Activated B cell treated with CpG ODN at 0.5 μM for 24 hours (primary cell): ENCODE results near the gene GCSAM. TPM values are rescaled to one million over a fixed set of nuclear protein-coding genes. Genes with fewer than 3 reads are reported as not detected.

Experiments
- ATAC-seq: fragments of 200-7000 bp; cut with Tn5 transposase; one replicate; pipeline ENCODE4 v1.10.0; 2021; ENCODE audit warnings: low read depth, mild to moderate bottlenecking, moderate library complexity
- CTCF ChIA-PET: fragments of 350-600 bp; sonication (Branson Sonifier 250); formaldehyde crosslinking; loops from one replicate; lab custom pipeline; 2021; ENCODE audit warnings: antibody characterized with exemption; lab: Charles Lee
- POLR2A ChIA-PET: fragments of 350-600 bp; sonication (Branson Sonifier 250); formaldehyde crosslinking; loops from one replicate; lab custom pipeline; 2021; ENCODE audit warnings: antibody characterized with exemption; lab: Charles Lee
- DNase-seq: peaks from one replicate; pipeline ENCODE4 v3.0.0; 2022
- H3K27ac Mint-ChIP-seq: one replicate; pipeline ENCODE4 v1.8.0; 2020; ENCODE audit warnings: mixed read lengths
- H3K27me3 Mint-ChIP-seq: one replicate; pipeline ENCODE4 v1.8.0; 2021; ENCODE audit warnings: mixed read lengths
- H3K36me3 Mint-ChIP-seq: one replicate; pipeline ENCODE4 v1.8.0; 2021; ENCODE audit warnings: low read depth, mixed read lengths
- H3K4me1 Mint-ChIP-seq: one replicate; pipeline ENCODE4 v1.8.0; 2021; ENCODE audit warnings: mixed read lengths
- H3K4me3 Mint-ChIP-seq: one replicate; pipeline ENCODE4 v1.8.0; 2020; ENCODE audit warnings: mild to moderate bottlenecking, mixed read lengths
- H3K9me3 Mint-ChIP-seq: one replicate; pipeline ENCODE4 v1.8.0; 2020; ENCODE audit warnings: mixed read lengths
- intact Hi-C: fragments of 100-400 bp; cut with micrococcal nuclease; formaldehyde crosslinking; loops from one replicate; pipeline ENCODE4 v1.15.1; 2024
- total RNA-seq: library from RNA; stranded (reverse); gene quantifications from 2 replicates; pipeline ENCODE4 v1.2.3, GENCODE V29; 2022
- TF ChIP-seq, protein P1 (sequence below): fragments of 200-600 bp; IDR thresholded peaks from one replicate; pipeline ENCODE4 v1.8.0; 2022; ENCODE audit warnings: antibody characterized with exemption, mild to moderate bottlenecking

GCSAM gene
- total RNA-seq, 1 donor from 2014 or later: 17.3 TPM

DNA sequence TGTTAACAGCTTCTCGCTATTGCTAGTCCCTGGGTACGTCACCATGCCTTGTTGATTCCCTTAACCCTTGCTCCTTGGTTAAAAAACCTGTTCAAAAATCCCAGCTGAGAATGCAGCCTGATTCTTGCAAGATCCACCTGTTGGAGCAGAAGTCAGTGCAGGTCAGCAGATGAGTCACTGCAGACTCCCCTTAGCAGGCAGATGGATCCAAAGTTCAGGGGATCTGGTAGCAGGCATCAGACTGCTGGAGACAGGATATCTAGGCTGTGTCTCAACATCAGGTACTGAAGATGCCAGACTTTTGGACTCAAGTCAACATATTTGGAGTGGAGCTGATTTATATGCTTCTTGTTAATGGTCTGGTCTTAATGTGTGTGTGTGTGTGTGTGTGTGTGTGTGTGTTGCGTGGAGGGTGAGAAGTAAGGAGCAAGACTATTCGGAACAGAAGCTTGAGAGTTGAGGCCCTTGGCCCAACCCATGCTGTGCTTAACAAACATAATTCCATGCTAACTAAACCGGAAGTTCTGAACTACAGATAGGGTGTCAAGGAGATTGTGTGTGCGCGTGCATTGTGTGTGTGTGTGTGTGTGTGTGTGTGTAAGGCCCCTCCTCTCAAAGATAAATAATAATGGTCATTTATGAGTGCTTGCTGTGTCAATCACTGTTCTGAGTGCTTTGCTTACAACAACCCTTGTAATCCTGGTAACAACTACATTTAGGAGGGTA, 47.9 kb downstream of the GCSAM start:
- intact Hi-C loops: no loop called here
- Mint-ChIP-seq H3K27me3 (peaks cover 19% of the 10 kb centered on the region), H3K4me3 (peak overlapping the region; percentile 83), H3K9me3 (no peaks in the 10 kb centered on the region), H3K27ac (no peak overlapping the region), H3K36me3 (no peaks in the 10 kb centered on the region), H3K4me1 (peaks cover 13% of the 10 kb centered on the region)
- DNase-seq (no peak), ATAC-seq (no peak)
- TF ChIP-seq, protein P1, sequence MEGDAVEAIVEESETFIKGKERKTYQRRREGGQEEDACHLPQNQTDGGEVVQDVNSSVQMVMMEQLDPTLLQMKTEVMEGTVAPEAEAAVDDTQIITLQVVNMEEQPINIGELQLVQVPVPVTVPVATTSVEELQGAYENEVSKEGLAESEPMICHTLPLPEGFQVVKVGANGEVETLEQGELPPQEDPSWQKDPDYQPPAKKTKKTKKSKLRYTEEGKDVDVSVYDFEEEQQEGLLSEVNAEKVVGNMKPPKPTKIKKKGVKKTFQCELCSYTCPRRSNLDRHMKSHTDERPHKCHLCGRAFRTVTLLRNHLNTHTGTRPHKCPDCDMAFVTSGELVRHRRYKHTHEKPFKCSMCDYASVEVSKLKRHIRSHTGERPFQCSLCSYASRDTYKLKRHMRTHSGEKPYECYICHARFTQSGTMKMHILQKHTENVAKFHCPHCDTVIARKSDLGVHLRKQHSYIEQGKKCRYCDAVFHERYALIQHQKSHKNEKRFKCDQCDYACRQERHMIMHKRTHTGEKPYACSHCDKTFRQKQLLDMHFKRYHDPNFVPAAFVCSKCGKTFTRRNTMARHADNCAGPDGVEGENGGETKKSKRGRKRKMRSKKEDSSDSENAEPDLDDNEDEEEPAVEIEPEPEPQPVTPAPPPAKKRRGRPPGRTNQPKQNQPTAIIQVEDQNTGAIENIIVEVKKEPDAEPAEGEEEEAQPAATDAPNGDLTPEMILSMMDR: no peak
- ChIA-PET CTCF (no interaction called here), POLR2A (no interaction called here)

DNA sequence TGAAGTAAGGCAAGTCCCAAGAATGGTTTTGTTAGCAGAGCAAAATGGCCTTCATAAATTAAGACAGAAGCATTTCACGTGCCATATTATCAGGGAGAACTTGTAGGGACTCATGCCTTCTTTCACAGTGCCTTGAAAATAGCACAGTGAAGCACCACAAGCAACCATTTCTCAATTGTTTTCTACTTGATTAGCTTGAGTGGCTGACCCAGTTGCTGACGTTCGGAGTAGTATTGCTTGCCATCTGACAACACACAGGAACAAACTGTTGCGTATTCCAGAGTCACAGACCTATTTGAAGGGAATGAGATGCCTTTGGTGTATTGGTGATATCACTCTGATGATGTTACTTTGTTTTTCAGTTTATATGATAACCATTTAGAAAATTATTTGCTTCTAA, 49.8 kb downstream of the GCSAM start:
- H3K27me3 Mint-ChIP-seq: peaks cover 12% of the 10 kb centered on the region
- no peak for DNase-seq
- CTCF ChIA-PET: no interaction called here
- intact Hi-C loops: no loop called here
- TF ChIP-seq, protein P1: no peak
- no peak overlapping the region for H3K4me3 Mint-ChIP-seq
- H3K27ac Mint-ChIP-seq: no peak overlapping the region
- no peaks in the 10 kb centered on the region for H3K9me3 Mint-ChIP-seq
- no peak for ATAC-seq
- POLR2A ChIA-PET: no interaction called here
- H3K4me1 Mint-ChIP-seq: peaks cover 14% of the 10 kb centered on the region
- H3K36me3 Mint-ChIP-seq: no peaks in the 10 kb centered on the region

DNA sequence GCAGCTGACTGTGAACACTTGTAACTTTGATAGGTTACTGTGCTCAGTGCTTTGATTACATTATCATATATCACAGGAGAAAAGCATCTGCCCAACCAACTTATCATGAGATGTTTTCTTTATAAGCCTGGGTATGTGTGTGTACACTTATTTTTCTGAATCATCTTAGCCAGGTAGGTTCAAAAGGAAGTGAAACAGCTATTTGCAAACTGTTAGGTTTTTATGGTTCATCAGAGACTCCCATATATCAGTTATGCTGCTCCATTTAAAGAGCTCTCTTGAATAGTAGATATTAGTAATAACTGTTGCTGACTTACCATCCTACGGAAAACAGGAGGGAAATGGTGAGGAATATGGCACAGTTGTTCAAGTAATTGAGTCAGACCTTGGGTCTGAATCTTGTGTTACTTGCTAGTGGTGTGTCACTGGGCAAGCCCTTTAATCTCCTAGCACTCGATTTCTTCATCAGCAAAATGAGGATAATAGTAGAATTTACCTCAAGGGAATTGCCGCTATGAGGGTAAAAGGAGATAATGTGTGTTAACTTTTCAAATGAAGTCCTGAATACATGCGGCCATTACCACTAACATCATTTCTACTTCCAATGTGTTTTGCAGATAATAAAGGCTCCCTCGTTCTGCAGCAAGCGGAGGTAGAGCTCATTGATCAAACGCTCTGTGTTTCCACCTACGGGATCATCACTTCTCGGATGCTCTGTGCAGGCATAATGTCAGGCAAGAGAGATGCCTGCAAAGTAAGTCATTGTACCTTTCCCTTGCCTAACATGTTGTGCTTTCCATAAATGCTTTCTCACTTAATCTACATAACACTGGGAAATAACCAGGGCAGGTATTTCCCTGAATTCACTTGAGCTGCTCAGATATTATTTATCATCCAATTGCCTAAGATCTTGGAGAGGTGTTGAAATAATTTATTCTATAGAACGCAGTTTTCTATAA, 54.6 kb downstream of the GCSAM start:
- Mint-ChIP-seq H3K9me3 (no peaks in the 10 kb centered on the region), H3K4me1 (peaks cover 4% of the 10 kb centered on the region), H3K27ac (no peak overlapping the region), H3K36me3 (no peaks in the 10 kb centered on the region), H3K27me3 (peaks cover 14% of the 10 kb centered on the region), H3K4me3 (no peak overlapping the region)
- ChIA-PET CTCF (no interaction called here), POLR2A (no interaction called here)
- DNase-seq (no peak), ATAC-seq (no peak)
- intact Hi-C loops: no loop called here
- TF ChIP-seq, protein P1: no peak

DNA sequence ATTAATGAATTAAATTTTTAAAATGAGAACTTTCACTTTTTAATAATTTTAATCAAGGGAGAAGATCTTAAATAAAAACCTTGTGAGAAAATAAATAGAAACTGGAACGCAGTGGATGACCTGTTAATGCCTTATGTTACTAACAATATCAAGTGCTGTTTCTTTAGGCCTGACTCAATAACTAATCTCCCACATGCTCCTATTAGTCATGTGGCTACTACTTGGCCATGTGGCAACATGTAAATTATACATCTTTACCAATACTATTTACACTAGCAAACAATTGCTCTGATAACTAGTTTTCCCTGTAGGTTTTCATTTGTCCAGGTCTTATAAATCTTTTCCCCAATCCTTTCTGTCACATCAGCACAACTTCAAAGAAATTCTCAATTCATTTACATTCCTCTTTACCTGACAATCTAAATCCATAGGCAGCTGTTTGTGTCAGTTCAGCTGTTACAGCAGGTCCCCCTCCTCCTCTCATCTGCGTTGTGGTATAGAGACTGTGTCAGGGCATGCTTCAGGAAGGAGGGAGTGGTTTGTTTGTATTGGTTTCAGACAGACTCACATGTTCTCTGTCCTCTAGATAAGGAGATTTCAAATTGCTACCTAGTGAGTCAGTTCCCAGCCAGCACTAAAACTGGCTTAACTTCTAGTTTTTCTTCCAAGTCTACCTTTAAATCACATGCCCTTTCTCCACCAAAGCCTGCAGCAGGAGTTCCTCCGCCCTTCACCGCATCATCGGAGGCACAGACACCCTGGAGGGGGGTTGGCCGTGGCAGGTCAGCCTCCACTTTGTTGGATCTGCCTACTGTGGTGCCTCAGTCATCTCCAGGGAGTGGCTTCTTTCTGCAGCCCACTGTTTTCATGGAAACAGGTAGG, 58.2 kb downstream of the GCSAM start:
- no peak for DNase-seq
- H3K27ac Mint-ChIP-seq: no peak overlapping the region
- no peak overlapping the region for H3K4me3 Mint-ChIP-seq
- intact Hi-C loops: no loop called here
- TF ChIP-seq, protein P1: no peak
- CTCF ChIA-PET: no interaction called here
- H3K4me1 Mint-ChIP-seq: peaks cover 4% of the 10 kb centered on the region
- peaks cover 22% of the 10 kb centered on the region for H3K27me3 Mint-ChIP-seq
- POLR2A ChIA-PET: no interaction called here
- no peaks in the 10 kb centered on the region for H3K9me3 Mint-ChIP-seq
- no peaks in the 10 kb centered on the region for H3K36me3 Mint-ChIP-seq
- no peak for ATAC-seq
